GM18858 (cell line): ENCODE data around the gene ABHD5.
"Not testable (repeated sequence)": the region's sequence is repeated elsewhere in the genome, so short reads cannot be mapped to it uniquely, and the experiment has no call there.

Experiments
- ATAC-seq: cut with Tn5 transposase; IDR thresholded peaks from one replicate; pipeline ENCODE4 v1.9.1; 2021; ENCODE audit not compliant: unreplicated experiment

Gene ABHD5

GRCh38 chr3:43690400-43691119 lies at the start of gene ABHD5:
Gene ABHD5, plus strand, starts transcription at chr3:43690938. Its CDS starts 55 bp downstream, at chr3:43690993.
- ATAC-seq, result peak; percentile 75

GRCh38 chr3:43641306-43642114 lies 49.2 kb upstream of the ABHD5 start:
- no peak for ATAC-seq

- no peak for ATAC-seq
These were observed 46.3 kb upstream of the ABHD5 start for GRCh38 chr3:43644443-43644842.

GRCh38 chr3:43647331-43648166 lies 43.2 kb upstream of the ABHD5 start:
- ATAC-seq, result no peak

GRCh38 chr3:43648957-43649356 lies 41.8 kb upstream of the ABHD5 start:
- ATAC-seq, result no peak

GRCh38 chr3:43649365-43649968 lies 41.3 kb upstream of the ABHD5 start:
- ATAC-seq, result no peak

GRCh38 chr3:43650345-43650744 lies 40.4 kb upstream of the ABHD5 start:
- no peak for ATAC-seq

GRCh38 chr3:43656390-43656789 lies 34.3 kb upstream of the ABHD5 start:
- not testable (repeated sequence) for ATAC-seq

- no peak for ATAC-seq
These were observed 31.4 kb upstream of the ABHD5 start for GRCh38 chr3:43659250-43659880.

GRCh38 chr3:43661376-43661775 lies 29.4 kb upstream of the ABHD5 start:
- ATAC-seq, result not testable (repeated sequence)

GRCh38 chr3:43665011-43665410 lies 25.7 kb upstream of the ABHD5 start:
- not testable (repeated sequence) for ATAC-seq

- ATAC-seq, result no peak
These were observed 19.9 kb upstream of the ABHD5 start for GRCh38 chr3:43670635-43671522.

GRCh38 chr3:43674345-43675085 lies 16.2 kb upstream of the ABHD5 start:
- no peak for ATAC-seq

- no peak for ATAC-seq
These were observed 15.1 kb upstream of the ABHD5 start for GRCh38 chr3:43675593-43675992.

GRCh38 chr3:43676441-43676840 lies 14.3 kb upstream of the ABHD5 start:
- no peak for ATAC-seq

GRCh38 chr3:43678375-43678774 lies 12.4 kb upstream of the ABHD5 start:
- not testable (repeated sequence) for ATAC-seq

GRCh38 chr3:43678887-43679449 lies 11.8 kb upstream of the ABHD5 start:
- not testable (repeated sequence) for ATAC-seq

GRCh38 chr3:43680857-43681256 lies 9.9 kb upstream of the ABHD5 start:
- not testable (repeated sequence) for ATAC-seq
